TTC549 (cell line): ENCODE data around the gene TEX19.

Experiments used
- FAIRE-seq: peaks from 2 replicates; lab custom pipeline; 2012; peaks lifted over from hg19 to GRCh38; lab: Jason Lieb, UNC

Gene TEX19, protein sequence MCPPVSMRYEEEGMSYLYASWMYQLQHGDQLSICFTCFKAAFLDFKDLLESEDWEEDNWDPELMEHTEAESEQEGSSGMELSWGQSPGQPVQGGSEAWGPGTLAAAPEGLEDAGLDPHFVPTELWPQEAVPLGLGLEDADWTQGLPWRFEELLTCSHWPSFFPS

DNA sequence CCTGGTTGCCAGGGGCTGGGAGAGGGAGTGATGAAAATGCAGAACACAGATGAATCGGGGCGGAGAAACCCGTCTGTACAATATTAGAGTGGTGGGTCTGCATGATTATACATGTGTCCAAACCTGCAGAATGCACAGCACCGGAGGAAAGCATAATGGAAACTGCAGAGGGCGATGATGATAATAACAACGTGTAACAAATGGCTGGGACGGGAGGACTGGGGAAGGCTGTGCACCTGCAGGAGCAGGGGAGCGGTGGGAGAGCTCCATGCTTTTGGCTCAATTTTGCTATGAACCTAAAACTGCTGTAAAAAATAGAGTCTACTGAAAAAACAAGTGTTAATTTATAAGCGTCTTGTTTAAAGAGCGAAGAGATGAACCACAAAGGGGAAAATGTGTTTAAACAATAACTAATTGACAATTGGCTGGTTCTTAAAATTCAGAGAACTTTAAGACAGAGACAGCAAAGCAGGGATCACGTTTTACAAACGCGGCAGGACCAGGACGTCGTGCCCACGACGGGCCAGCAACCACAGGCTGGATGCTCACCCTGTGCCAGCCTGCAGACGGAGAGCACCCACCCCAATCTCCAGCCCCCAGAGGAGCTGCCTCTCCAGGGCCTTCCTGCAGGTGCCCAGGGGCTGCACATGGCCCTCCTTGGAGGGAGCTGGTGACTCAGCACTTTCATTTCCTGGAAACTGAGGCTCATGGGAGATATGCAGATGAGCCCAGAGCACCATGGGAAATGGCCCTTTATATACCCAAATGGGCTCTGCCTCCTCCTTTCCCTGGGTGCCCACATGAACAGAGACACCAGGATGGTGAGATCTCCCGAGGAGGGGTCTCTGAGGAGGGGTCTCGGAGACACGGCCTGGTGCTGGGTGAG lies at the start of gene TEX19:
Gene TEX19, plus strand, starts transcription at position 783 of the 886 bp plus-strand sequence. CDS start 2,904 bp downstream, outside the sequence.
- FAIRE-seq = no peak

DNA sequence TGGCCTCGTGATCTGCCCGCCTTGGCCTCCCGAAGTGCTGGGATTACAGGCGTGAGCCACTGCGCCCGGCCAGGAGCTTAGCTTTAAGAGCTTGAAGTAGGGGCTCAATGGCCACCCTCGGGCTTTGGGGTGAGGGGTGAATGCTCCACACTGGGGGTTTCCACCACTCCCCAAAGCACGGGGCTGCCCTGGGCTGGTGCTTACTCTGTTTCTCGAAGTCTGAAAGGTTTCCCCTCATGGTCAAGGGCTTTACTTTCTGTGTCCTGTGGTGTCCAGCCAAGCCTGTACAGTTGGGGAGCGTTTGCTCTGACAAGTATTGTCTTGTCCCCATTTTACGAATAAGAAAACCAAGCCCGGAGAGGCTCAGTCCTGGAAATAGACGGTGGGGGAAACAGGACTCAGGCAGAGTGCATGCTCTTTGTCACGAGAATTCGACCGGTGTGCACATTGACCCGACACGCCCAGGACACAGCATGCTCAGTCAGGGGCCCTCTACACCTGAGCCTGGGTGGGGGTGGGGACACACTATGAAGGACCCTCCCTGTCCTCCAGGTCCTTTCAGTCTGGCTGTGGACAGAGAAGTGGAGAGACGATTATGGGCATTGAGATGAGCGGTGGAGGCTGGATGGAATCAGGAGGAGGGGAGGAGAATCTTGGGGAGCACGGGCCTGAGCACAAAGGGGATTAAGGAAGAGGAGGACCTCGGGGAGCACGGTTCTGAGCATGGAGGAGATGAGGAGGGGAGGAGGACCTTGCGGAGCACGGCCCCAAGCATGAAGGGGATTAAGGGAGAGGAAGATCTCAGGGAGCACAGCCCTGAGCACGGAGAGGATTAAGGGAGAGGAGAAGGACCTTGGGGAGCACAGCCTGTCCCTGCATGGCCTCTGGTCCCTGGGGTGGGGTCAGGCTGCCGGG lies 49.1 kb upstream of the TEX19 start:
- no peak for FAIRE-seq

DNA sequence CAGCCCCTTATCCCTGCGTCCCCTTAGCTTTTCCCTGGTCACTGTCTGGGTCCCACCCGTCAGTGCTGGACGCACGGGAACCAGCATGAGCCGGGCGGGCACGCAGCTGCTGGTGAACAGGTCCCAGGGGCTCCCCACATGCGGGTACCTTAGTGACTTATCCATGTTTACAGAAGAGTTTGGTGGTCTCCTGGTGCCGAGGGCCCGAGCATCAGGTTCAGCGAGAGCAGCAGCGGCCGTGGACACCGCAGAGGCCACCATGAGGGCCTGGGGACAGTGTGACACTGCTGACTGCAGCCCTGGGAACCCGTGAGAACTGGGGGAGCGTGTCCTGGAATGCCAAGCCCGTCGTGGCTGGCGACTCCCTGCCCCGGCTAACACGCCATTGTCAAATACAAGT lies 48.2 kb upstream of the TEX19 start:
- no peak for FAIRE-seq

DNA sequence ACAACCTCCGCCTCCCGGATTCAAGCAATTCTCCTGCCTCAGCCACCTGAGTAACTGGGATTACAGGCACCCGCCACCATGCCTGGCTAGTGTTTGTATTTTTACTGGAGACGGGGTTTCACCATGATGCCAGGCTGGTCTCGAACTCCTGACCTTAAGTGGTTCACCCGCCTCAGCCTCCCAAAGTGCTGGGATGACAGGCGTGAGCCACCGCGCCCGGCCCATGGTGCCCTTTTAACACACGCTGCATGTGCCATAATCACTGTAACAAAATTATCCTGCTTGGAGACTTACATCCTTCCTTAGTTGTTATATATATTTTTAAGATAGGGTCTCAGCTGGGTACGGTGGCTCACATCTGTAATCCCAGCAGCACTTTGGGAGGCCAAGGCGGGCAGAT lies 47.1 kb upstream of the TEX19 start:
- FAIRE-seq = no peak

DNA sequence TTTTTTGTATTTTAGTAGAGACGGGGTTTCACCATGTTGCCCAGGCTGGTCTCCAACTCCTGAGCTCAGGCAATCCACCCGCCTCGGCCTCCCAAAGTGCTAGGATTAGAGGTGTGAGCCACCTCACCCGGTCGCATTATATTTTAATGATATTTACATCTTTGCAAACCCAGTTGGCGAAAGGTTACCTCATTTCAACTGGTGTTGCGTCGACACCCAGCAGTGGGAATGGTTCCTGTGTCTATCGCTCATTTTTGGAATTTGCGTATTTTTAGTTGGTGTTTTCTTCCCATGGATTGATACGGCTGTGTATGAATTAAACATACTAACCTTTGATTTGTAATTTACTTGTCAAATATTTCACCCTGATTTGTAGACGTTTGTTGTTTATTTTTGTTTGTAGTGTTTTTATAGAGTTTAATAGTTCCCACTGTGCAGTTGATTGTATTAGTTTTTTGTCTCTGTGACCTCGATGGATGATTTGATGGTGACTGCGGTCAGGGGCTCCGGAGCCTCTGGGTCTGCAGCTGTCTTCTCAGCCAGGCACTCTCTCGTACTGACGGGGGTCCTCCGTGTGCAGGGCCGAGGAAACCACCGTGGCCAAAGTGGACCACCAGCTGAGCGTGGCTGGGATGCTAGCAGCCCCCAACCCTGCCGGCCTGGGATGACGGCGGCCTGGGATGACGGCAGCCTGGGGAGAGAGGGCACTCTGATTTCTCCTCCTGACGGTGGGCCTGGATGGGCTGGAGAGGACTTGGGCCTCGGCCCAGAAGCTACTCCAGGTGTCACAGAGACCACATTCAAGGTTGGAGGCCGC lies 45.6 kb upstream of the TEX19 start:
- no peak for FAIRE-seq

DNA sequence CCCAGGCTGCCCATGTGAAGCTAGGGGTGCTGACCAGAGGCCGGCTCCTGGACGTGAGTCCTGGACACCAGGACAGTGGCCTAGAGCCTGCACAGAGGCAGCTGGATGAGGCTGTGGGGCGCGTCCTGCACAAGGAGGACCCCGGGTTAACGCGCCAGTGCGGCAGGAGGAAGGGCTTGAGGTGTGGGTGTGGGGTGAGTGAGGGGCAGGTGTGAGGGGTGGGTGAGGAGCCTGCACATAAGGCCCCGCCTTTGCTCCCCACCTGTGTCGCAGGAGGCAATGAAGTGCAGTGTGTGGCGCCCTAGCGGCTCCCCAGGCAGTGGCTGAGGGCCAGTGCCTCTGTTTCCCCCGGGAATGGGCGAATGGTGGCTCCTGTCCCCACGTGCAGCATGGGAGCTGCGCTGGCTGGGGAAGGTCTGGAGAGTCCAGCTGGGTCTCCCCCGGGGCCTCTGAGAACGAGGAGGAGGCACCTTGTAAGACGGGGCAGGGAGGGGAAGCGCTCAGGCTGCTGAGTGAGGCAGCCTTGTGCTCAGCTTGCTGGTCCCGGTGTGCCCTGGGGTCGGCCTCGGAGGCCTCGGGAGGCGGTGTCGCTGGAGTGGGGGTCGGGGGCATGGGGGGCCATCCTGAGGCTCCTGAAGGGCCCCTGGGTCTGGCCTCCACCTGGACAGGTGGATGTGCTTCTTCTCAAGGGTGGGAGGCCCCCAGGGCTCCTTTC lies 44.9 kb upstream of the TEX19 start:
- FAIRE-seq = no peak

DNA sequence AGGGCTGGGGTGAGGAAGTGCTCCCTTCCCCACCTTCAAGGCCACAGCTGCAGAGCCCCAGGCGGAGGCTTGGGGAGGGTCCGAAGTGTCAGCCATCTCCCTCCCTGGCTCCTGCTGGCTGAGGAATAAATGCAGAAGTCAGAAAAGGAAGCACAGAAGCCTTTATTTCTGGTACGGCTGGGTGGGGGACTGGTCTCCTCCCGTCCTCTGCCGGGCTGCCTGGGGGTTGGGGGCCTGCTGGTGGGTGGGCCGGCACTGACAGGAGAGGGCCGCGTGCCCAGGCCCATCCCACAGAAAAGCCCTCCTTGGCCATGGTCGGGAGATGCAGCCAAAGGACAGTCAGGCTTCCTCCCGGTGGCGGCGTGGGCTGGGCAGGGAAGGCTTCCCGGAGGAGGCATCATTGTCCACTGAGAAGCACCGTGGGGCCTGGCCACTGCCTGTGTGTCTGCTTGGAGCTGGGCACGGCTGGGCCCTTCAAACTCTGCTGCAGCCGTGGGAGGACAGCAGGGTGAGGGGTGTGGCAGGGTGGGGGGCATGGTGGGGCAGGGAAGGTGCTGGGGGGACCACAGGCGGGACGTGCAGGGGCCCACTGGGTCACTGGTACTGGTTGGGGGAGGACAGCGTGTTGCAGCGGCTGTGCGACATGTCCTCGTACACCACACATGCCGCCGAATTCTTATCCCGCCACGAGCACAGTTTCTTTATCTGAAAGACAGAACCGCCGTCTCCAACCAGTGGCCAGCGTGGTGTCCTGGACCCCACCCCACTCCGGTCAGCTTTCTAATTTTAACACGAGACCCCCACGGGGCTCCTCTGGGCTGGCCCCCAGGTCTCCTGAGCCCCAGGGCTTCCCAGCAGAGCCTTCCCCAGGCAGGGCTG lies 44.1 kb upstream of the TEX19 start:
- no peak for FAIRE-seq

DNA sequence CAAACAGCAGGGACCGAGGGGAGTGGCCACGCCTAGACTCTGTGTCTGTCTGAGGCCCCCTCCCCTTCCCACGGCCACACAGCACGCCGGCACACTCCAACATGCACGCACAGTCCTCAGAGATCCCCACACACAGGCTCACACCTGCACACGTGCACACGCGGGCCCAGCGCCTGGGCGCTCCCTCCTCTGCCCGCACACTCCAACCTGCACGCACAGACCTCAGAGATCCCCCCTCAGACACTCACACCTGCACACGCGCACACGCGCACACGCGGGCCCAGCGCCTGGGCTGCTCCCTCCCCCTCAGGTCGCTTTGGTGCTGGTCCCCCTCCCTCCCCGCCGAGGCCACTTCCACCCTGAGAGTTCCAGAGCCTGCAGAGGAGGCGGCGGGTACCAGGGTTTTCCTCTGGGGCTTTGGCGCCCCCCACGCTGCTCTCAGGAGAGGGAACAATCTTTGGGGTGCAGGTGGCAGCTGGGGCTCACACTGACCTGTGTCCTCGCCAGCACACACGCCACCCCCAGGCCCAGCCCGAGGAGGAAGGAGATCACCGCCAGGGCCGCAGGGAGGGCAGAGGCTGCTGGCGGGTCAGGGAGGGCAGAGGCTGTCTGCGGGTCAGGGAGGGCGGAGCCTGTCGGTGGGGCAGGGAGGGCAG lies 43.2 kb upstream of the TEX19 start:
- FAIRE-seq = no peak

DNA sequence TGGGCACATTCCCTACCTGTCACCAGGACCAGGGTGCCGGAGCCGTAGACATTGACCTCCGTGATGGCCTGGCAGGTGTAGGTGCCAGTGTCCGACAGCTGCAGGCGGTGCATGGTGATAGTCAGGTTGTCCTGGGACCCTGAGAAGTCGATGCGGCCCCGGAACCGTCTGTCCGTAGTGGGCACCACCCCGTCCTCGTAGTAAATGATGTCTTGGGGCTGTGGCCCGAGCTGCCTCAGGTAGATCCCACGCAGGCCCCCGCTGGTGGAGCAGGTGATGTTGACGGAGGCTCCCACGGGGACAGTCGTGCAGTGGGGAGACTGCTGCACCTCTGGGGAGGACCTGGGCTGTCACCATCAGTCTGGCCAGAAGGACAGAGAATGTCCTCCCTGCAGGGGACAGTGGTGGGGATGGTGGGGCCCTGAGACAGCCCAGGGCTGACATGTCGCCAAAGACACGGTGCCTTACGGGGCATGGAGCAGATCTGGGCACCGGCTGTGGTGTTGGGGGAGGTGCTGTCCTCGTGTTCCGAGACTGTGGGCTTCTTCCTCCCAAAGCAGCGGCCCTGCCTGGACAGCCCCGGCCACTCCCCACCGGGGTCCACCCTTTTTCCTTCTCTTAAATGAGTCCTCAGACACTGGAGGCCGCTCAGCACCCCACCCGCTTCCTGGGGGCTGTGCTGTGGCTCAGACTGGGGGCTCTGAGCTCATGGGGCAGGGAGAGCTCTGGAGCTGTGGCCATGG lies 42.2 kb upstream of the TEX19 start:
- no peak for FAIRE-seq

DNA sequence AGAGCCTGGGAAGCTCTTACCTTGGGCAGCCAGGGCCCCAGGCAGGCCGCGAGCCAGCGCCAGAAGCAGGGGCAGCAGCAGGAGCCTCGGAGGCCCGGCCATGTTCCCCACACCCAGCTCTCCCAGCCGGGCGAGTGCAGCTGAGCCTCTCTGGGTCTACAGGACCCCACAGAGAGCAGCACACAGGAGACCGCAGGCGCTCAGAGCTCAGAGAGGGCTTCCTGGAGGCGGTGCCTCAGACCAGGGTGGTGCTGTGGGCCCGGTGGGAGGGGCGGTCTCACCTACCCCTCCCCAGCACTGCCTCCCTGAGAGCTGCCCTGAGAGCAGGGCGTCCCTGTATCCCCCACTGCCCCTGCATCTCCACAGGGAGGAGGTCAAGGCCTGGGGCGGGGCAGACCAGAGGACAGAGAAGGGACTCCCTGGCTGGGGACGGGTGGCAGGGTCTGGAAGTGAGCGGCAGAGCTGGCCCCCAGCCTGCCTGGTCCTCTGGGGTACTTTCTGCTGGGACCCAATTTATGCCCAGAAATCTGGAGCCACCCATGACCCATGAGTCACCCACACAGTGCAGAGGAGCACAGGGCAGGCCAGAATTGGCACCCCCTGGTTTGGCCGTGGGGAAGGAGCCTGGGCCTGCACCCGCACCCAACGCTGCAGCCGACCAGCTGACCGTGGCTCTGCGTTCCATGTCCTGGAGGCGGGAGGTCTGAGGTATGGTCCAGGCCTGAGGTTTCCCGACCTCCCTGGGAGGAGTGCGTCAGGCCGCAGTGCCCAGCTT lies 41.5 kb upstream of the TEX19 start, which contains the start of gene CD7:
Gene CD7, minus strand, starts transcription at position 215 of the 775 bp plus-strand sequence. Its CDS starts 113 bp downstream, at position 102.
- FAIRE-seq = no peak

DNA sequence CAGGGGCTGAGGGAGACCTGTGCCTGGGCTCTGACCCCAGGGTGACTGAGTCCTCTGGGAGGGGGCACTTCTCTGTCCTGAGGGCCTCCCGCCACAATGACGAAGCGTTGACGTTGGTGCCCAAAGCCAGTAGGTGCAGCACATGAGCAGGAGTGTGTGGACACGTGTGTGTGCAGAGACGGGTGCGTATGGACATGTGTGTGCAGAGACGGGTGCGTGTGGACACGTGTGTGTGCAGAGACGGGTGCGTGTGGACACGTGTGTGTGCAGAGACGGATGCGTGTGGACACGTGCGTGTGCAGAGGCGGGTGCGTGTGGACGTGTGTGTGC lies 40.9 kb upstream of the TEX19 start:
- no peak for FAIRE-seq

DNA sequence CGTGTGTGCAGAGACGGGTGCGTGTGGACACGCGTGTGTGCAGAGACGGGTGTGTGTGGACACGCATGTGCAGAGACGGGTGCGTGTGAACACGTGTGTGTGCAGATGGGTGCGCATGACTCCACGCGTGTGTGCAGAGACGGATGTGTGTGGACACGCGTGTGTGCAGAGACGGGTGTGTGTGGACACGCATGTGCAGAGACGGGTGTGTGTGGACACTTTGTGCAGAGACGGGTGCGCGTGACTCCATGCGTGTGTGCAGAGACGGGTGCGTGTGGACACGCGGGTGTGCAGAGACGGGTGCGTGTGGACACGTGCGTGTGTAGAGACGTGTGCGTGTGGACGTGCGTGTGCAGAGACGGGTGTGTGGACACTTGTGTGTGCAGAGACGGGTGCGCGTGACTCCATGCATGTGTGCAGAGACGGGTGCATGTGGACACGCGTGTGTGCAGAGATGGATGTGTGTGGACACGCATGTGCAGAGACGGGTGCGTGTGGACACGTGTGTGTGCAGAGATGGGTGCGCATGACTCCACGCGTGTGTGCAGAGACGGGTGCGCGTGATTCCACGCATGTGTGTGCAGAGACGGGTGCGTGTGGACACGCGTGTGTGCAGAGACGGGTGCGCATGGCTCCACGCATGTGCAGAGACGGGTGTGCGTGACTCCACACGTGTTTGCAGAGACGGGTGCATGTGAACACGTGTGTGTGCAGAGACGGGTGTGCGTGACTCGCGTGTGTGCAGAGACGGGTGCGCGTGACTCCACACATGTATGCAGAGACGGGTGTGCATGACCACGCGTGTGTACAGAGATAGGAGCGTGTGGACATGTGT lies 40.1 kb upstream of the TEX19 start:
- no peak for FAIRE-seq

DNA sequence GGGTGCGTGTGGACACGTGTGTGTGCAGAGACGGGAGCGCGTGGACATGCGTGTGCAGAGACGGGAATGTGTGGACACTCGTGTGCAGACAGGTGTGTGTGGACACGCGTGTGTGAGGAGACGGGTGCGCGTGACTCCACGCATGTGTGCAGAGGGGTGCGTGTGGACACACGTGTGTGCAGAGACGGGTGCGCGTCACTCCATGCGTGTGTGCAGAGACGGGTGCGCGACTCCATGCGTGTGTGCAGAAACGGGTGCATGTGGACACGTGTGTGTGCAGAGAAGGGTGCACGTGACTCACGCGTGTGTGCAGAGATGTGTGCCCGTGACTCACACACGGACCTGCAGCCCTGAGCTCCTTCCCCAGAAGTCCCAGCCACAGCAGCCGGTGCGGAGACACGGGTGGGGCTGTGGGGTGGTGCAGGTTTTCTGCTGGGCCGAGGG lies 39.4 kb upstream of the TEX19 start:
- no peak for FAIRE-seq

DNA sequence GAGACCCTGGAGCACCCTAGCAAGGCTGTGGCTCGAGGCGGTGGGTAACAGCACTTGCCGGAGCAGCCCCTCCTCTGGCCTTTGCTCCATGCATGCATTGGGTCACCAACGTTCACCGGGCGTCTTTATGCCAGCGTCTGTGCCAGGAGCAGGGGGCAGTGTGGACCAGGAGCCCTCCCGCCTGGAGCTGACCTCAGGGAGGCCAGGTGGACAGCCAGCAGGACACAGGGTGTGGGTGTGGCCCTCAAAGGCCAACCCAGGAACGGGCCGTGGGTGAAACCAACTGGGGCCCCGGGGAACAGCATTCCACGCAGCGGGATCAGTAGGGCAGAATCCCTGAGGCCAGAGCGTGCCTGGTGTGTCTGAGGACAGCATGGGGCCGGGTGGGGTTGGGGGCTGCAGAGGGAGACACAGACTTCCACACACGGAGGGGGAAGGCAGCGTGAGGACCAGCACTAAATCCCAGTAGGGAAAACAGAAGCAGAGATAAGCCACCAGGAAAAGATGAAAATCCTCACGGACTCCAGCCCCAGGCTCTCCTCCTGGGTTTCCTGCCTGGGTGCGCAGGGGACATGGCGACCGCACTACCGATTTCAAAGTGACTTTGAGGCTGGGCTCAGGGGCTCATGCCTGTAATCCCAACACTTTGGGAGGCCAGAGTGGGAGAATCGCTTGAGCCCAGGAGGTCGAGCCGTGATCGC lies 38.8 kb upstream of the TEX19 start:
- FAIRE-seq = no peak

DNA sequence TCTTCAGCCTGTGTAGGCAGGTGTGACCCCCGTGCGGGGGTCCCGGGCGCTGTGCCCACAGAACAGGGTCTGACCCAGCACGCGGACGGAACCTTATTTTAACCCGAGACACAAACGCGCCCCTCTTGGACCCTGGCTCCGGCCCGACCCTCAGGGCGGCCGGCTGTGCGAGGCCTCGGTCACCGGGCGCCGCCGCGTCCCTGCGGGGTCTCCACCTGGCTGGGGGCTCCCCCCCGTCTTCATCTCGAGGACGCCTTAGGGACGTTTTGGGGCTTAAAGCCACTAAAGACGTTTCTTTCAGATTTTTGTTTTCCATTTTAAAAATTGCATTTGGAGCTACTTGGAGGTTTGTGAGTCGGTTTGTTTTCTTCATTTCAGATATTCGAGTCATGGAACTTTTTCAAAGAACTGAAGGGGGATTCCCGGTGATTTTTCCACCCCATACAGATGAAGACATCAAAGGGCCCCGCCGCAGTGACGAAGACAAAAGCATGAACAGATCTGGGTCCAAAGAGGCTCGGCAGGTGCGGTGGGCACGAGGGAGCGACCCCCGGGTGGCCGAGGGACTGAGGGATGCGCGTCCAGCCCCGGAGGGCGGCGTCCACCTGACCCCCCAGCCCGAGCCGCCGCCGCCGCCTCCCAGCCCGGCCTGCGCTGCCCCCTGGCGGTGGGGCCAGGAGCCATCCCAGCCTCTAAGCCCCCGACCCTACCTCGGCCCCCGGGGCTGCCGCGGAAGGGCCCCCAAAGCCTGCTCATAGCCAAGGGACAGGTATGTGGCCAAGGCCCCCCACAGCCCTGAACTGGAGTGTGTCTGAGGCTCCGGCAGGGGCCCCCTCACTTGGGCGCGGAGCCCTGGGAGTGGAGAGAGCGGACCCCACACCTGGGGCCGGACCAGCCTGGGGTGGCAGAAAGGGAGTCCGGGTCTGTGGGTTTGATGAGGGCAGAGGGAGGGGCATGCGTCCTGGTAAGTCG lies 37.8 kb upstream of the TEX19 start:
- FAIRE-seq = no peak
